ENCODE data around the gene KLC1. TPM values are rescaled to one million over a fixed set of nuclear protein-coding genes. Genes with fewer than 3 reads are reported as not detected.

The KLC1 gene
- total and polyA plus RNA-seq, 4 donors = 22.9 to 131 (median 46.0) TPM

DNA sequence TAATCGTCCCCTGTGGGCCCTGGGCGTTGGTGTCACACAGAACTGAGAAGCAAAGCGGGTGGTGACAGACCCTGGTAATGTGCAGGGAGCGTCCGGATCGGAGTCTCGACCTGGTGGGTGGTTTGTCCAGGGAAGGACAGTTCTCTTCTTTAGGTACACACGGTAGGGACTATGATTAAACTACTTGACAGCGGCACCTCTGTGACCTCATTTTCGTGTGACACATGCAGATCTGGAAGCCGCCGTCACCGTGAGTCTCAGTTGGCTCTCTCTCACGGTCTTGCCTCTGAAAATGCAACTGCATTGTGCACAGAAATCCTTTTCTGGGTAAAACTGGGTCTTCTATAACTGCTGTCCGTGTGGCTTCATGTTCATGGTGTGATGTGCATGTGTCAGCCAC, 54.1 kb downstream of the KLC1 start (continued):
- TF ChIP-seq CTCF (IDR thresholded peaks at IDR 0.05; ENCODE audit: low read depth, low read length, missing input control) (no peak), NR2F2 (IDR thresholded peaks at IDR 0.05) (no peak), SP1 (IDR thresholded peaks at IDR 0.05) (no peak), TAF1 (conservative IDR thresholded peaks at IDR 0.05) (no peak), HNF4G (IDR thresholded peaks at IDR 0.05) (no peak), RAD21 (IDR thresholded peaks at IDR 0.05) (no peak), GABPA (IDR thresholded peaks at IDR 0.05 in 1 of 2, conservative IDR thresholded peaks at IDR 0.05 in 1 of 2) (no peak), MAX (IDR thresholded peaks at IDR 0.05) (no peak)

- Histone ChIP-seq H3K4me1 (ENCODE audit: control insufficient read depth in 4 of 4, insufficient read depth in 4 of 4, low read length in 3 of 4) (no peaks in the 10 kb centered on the region), H3K9ac (ENCODE audit: low read depth in 1 of 2, low read length in 2 of 2) (no peak overlapping the region), H3K36me3 (ENCODE audit: control insufficient read depth in 4 of 4, insufficient read depth in 3 of 4, low read depth in 1 of 4, low read length in 3 of 4) (peaks cover 8 to 59% (median 47%) of the 10 kb centered on the region in 4 donors), H3K27ac (ENCODE audit: low read depth in 1 of 2, low read length in 2 of 2) (no peak overlapping the region), H3K27me3 (ENCODE audit: control insufficient read depth in 4 of 4, insufficient read depth in 4 of 4, low read length in 3 of 4) (no peaks in the 10 kb centered on the region), H3K9me3 (ENCODE audit: control insufficient read depth in 4 of 4, low read length in 3 of 4) (no peaks in the 10 kb centered on the region), H3K4me3 (ENCODE audit: low read depth in 1 of 3, low read length in 3 of 3) (no peak overlapping the region)
- 93% methylated on average over 6 of the region's 6 CpGs for WGBS
- no peak for DNase-seq (ENCODE audit: low spot score)
- TF ChIP-seq RXRA (IDR thresholded peaks at IDR 0.05) (no peak), JUND (IDR thresholded peaks at IDR 0.05) (no peak), TAF1 (conservative IDR thresholded peaks at IDR 0.05) (no peak), HNF4G (IDR thresholded peaks at IDR 0.05) (no peak), MAX (IDR thresholded peaks at IDR 0.05) (no peak), NR2F2 (IDR thresholded peaks at IDR 0.05) (no peak), FOXA1 (IDR thresholded peaks at IDR 0.05) (no peak), SP1 (IDR thresholded peaks at IDR 0.05) (no peak), FOXA2 (IDR thresholded peaks at IDR 0.05) (no peak), CTCF (IDR thresholded peaks at IDR 0.05; ENCODE audit: low read depth, low read length, missing input control) (no peak), REST (IDR thresholded peaks at IDR 0.05) (no peak), EGR1 (IDR thresholded peaks at IDR 0.05; ENCODE audit: low read depth in 2 of 2) (no peak), RAD21 (IDR thresholded peaks at IDR 0.05) (no peak), YY1 (IDR thresholded peaks at IDR 0.05) (no peak), HNF4A (conservative IDR thresholded peaks at IDR 0.05) (no peak), GABPA (IDR thresholded peaks at IDR 0.05 in 1 of 2, conservative IDR thresholded peaks at IDR 0.05 in 1 of 2) (no peak)
- TF ChIP-seq, protein P1, sequence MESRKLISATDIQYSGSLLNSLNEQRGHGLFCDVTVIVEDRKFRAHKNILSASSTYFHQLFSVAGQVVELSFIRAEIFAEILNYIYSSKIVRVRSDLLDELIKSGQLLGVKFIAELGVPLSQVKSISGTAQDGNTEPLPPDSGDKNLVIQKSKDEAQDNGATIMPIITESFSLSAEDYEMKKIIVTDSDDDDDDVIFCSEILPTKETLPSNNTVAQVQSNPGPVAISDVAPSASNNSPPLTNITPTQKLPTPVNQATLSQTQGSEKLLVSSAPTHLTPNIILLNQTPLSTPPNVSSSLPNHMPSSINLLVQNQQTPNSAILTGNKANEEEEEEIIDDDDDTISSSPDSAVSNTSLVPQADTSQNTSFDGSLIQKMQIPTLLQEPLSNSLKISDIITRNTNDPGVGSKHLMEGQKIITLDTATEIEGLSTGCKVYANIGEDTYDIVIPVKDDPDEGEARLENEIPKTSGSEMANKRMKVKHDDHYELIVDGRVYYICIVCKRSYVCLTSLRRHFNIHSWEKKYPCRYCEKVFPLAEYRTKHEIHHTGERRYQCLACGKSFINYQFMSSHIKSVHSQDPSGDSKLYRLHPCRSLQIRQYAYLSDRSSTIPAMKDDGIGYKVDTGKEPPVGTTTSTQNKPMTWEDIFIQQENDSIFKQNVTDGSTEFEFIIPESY (IDR thresholded peaks at IDR 0.05) = no peak
- TF ChIP-seq, protein P2, sequence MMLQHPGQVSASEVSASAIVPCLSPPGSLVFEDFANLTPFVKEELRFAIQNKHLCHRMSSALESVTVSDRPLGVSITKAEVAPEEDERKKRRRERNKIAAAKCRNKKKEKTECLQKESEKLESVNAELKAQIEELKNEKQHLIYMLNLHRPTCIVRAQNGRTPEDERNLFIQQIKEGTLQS (IDR thresholded peaks at IDR 0.05) = no peak
These were observed 55.5 kb downstream of the KLC1 start for GRCh38 chr14:103684471-103684870.

All from liver (tissue), 9 donors.